Myocyte (in vitro differentiated cells): ENCODE measurements around the gene KRTAP16-1. TPM values are rescaled to one million over a fixed set of nuclear protein-coding genes. Genes with fewer than 3 reads are reported as not detected.

Experiments
- total RNA-seq: library from RNA; depleted of rRNA; stranded (reverse); fragments of >200 nt; gene quantifications from 2 replicates; pipeline ENCODE4 v1.2.3, GENCODE V29; 2014

Gene KRTAP16-1
- total RNA-seq, 1 donor from 2014 or later = not detected

Other genes starting within 250 kb of the KRTAP16-1 start
- 0.19 TPM in 1 of 2 replicates, not detected in the other for gene KRTAP2-3, start 249.2 kb downstream of the KRTAP16-1 start, total RNA-seq
- not detected in 2 replicates for gene KRTAP2-4, start 243.4 kb downstream of the KRTAP16-1 start, total RNA-seq
- gene KRTAP4-7, start 225.2 kb downstream of the KRTAP16-1 start, total RNA-seq = not detected in 2 replicates
- gene KRTAP4-8, start 211.2 kb downstream of the KRTAP16-1 start, total RNA-seq = not detected in 2 replicates
- gene KRTAP4-16, start 207.1 kb downstream of the KRTAP16-1 start, total RNA-seq = not detected in 2 replicates
- not detected in 2 replicates for gene KRTAP4-9, start 203.9 kb downstream of the KRTAP16-1 start, total RNA-seq
- not detected in 2 replicates for gene KRTAP4-11, start 190.9 kb downstream of the KRTAP16-1 start, total RNA-seq
- gene KRTAP4-12, start 185.1 kb downstream of the KRTAP16-1 start, total RNA-seq = not detected in 2 replicates
- gene KRTAP4-6, start 168.8 kb downstream of the KRTAP16-1 start, total RNA-seq = not detected in 2 replicates
- not detected in 2 replicates for gene KRTAP4-5, start 159.5 kb downstream of the KRTAP16-1 start, total RNA-seq
- gene KRTAP4-4, start 148.6 kb downstream of the KRTAP16-1 start, total RNA-seq = not detected in 2 replicates
- not detected in 2 replicates for gene KRTAP4-3, start 141.1 kb downstream of the KRTAP16-1 start, total RNA-seq
- not detected in 2 replicates for gene KRTAP4-2, start 131.1 kb downstream of the KRTAP16-1 start, total RNA-seq
- not detected in 2 replicates for gene KRTAP4-1, start 124.4 kb downstream of the KRTAP16-1 start, total RNA-seq
- gene KRTAP9-1, start 119.4 kb downstream of the KRTAP16-1 start, total RNA-seq = not detected in 2 replicates
- not detected in 2 replicates for gene KRTAP9-2, start 82.7 kb downstream of the KRTAP16-1 start, total RNA-seq
- gene KRTAP9-3, start 76.9 kb downstream of the KRTAP16-1 start, total RNA-seq = not detected in 2 replicates
- gene KRTAP9-8, start 71.3 kb downstream of the KRTAP16-1 start, total RNA-seq = not detected in 2 replicates
- gene KRTAP9-4, start 59.6 kb downstream of the KRTAP16-1 start, total RNA-seq = not detected in 2 replicates
- not detected in 2 replicates for gene KRTAP9-9, start 53.9 kb downstream of the KRTAP16-1 start, total RNA-seq
- not detected in 2 replicates for gene KRTAP9-6, start 43.9 kb downstream of the KRTAP16-1 start, total RNA-seq
- not detected in 2 replicates for gene KRTAP9-7, start 33.6 kb downstream of the KRTAP16-1 start, total RNA-seq
- gene KRTAP29-1, start 6.5 kb downstream of the KRTAP16-1 start, total RNA-seq = not detected in 2 replicates
- not detected in 2 replicates for gene KRTAP17-1, start 6.4 kb upstream of the KRTAP16-1 start, total RNA-seq
- not detected in 2 replicates for gene KRT33A, start 41.5 kb upstream of the KRTAP16-1 start, total RNA-seq
- 0.08 TPM in 1 of 2 replicates, not detected in the other for gene KRT33B, start 60.5 kb upstream of the KRTAP16-1 start, total RNA-seq
- 0.16 TPM in 1 of 2 replicates, not detected in the other for gene KRT34, start 73.0 kb upstream of the KRTAP16-1 start, total RNA-seq
- 0.52 and 0.86 TPM in 2 replicates for gene KRT31, start 88.3 kb upstream of the KRTAP16-1 start, total RNA-seq
- not detected in 2 replicates for gene KRT37, start 115.3 kb upstream of the KRTAP16-1 start, total RNA-seq
- not detected in 2 replicates for gene KRT38, start 131.7 kb upstream of the KRTAP16-1 start, total RNA-seq
- gene KRT32, start 158.1 kb upstream of the KRTAP16-1 start, total RNA-seq = not detected in 2 replicates
- not detected in 2 replicates for gene KRT35, start 171.8 kb upstream of the KRTAP16-1 start, total RNA-seq
- not detected in 2 replicates for gene KRT36, start 180.6 kb upstream of the KRTAP16-1 start, total RNA-seq
- gene KRT13, start 196.3 kb upstream of the KRTAP16-1 start, total RNA-seq = not detected in 2 replicates
- gene KRT15, start 209.6 kb upstream of the KRTAP16-1 start, total RNA-seq = not detected in 2 replicates
- not detected in 2 replicates for gene KRT19, start 219.0 kb upstream of the KRTAP16-1 start, total RNA-seq